ENCODE measurements around the gene CASP1.
"Not testable (repeated sequence)": the region's sequence is repeated elsewhere in the genome, so short reads cannot be mapped to it uniquely, and the experiment has no call there.

The CASP1 gene

GRCh38 chr11:105034813-105035620, at the start of gene CASP1:
Gene CASP1, minus strand, starts transcription at chr11:105035144. Its CDS starts 31 bp downstream, at chr11:105035113.
- DNase-seq, result no peak

GRCh38 chr11:105081412-105082150, 46.6 kb upstream of the CASP1 start:
- no peak for DNase-seq

- not testable (repeated sequence) for DNase-seq
These were observed 45.4 kb upstream of the CASP1 start for GRCh38 chr11:105080171-105080906.

GRCh38 chr11:105078283-105078682, 43.3 kb upstream of the CASP1 start:
- no peak for DNase-seq

- DNase-seq, result not testable (repeated sequence)
These were observed 42.3 kb upstream of the CASP1 start for GRCh38 chr11:105077141-105077790.

- no peak for DNase-seq
These were observed 39.2 kb upstream of the CASP1 start for GRCh38 chr11:105074166-105074530.

GRCh38 chr11:105073456-105074165, 38.7 kb upstream of the CASP1 start:
- no peak for DNase-seq

- DNase-seq, result not testable (repeated sequence)
These were observed 37.1 kb upstream of the CASP1 start for GRCh38 chr11:105072080-105072479.

GRCh38 chr11:105071089-105071732, 36.3 kb upstream of the CASP1 start:
- DNase-seq, result no peak

GRCh38 chr11:105070306-105070705, 35.4 kb upstream of the CASP1 start:
- no peak for DNase-seq

GRCh38 chr11:105069749-105070148, 34.8 kb upstream of the CASP1 start:
- DNase-seq, result not testable (repeated sequence)

- DNase-seq, result not testable (repeated sequence)
These were observed 28.4 kb upstream of the CASP1 start for GRCh38 chr11:105063245-105063941.

- no peak for DNase-seq
These were observed 22.5 kb upstream of the CASP1 start for GRCh38 chr11:105057432-105057831.

GRCh38 chr11:105056446-105056845, 21.5 kb upstream of the CASP1 start:
- DNase-seq, result no peak

GRCh38 chr11:105054723-105055493, 20.0 kb upstream of the CASP1 start:
- no peak for DNase-seq

- no peak for DNase-seq
These were observed 17.5 kb upstream of the CASP1 start for GRCh38 chr11:105052487-105052886.

- no peak for DNase-seq
These were observed 16.6 kb upstream of the CASP1 start for GRCh38 chr11:105051559-105051958.

- DNase-seq, result no peak
These were observed 14.5 kb upstream of the CASP1 start for GRCh38 chr11:105049481-105049880.

- no peak for DNase-seq
These were observed 12.1 kb upstream of the CASP1 start for GRCh38 chr11:105046898-105047579.

Data from NCI-H146 (cell line).